Adrenal gland (tissue), 12 donors: ENCODE results near the gene RASA3. TPM values are rescaled to one million over a fixed set of nuclear protein-coding genes. Genes with fewer than 3 reads are reported as not detected.

Experiments used
- DNase-seq, 7 donors: peaks; one replicate each; pipeline ENCODE4 v3.0.0-alpha.2; 2019 to 2020
- H3K27ac ChIP-seq, 5 donors: fragments of 200-600 bp; sonication (generic) in 4 of 5; 1 replicate in 3 of 5; 2 replicates in 2 of 5; pipeline versions ENCODE4 v1.5.1 to v1.8.0; 2016 to 2020; ENCODE audit warnings: mild to moderate bottlenecking in 1 of 5
- H3K27me3 ChIP-seq: fragments of 200-600 bp; 2 replicates; pipeline ENCODE4 v1.8.0; 2021
- H3K36me3 ChIP-seq, 2 donors: fragments of 200-600 bp; replicated peaks in 1 of 2; 1 replicate in 1 of 2; 2 replicates in 1 of 2; pipeline versions ENCODE4 v1.5.1 to v1.8.0; 2018 to 2022
- H3K4me1 ChIP-seq, 2 donors: fragments of 200-600 bp; replicated peaks in 1 of 2; 1 replicate in 1 of 2; 2 replicates in 1 of 2; pipeline versions ENCODE4 v1.5.1 to v1.8.0; 2018 to 2021
- H3K4me3 ChIP-seq, 4 donors: fragments of 200-600 bp; sonication (generic) in 3 of 4; one replicate each; pipeline ENCODE4 v1.5.1; 2016 to 2018
- H3K9me3 ChIP-seq, 3 donors: fragments of 200-600 bp; sonication (generic) in 1 of 3; replicated peaks in 1 of 3; 1 replicate in 2 of 3; 2 replicates in 1 of 3; pipeline versions ENCODE4 v1.5.1 to v1.8.0; 2016 to 2021
- POLR2A ChIP-seq, 2 donors: fragments of 450-650 bp; IDR thresholded peaks; one replicate each; pipeline ENCODE4 v1.6.1; 2017; ENCODE audit warnings: antibody characterized with exemption in 2 of 2, mild to moderate bottlenecking in 2 of 2, moderate library complexity in 1 of 2
- WGBS, 4 donors: extraction: QIAGEN DNeasy Blood & Tissue Kit in 2 of 4; methylation state at CpG; one replicate each; pipeline versions ENCODE4 v1.1.5 to v1.1.7; 2013 to 2017; 5-methylcytosine and 5-hydroxymethylcytosine counted together
- intact Hi-C, 2 donors: fragments of 100-400 bp; cut with DNase I; formaldehyde crosslinking; loops; one replicate each; pipeline versions ENCODE4 v1.14.1 to v1.15.0; 2022 to 2023
- polyA plus RNA-seq, 3 donors: library from polyadenylated mRNA; stranded (reverse); fragments of 200-250 nt in 2 of 3; fragments of 350-450 nt in 1 of 3; fragmentation: Illumina TruSeq in 1 of 3; extraction: RNeasy Lipid Tissue Mini Kit (QIAGEN cat#74804) in 1 of 3; gene quantifications; one replicate each; pipeline ENCODE4 v1.2.3, GENCODE V29; 2013 to 2014
- total RNA-seq, 9 donors: library from RNA; depleted of rRNA in 4 of 9; stranded (reverse); fragments of >200 nt in 4 of 9; fragments of 120-200 nt in 1 of 9; fragmentation: NEBNext Ultra II Directional in 1 of 9; extraction: Animal tissue kit (Norgen Biotek cat#: 25700) in 1 of 9; gene quantifications; one replicate each; pipeline versions ENCODE4 v1.1.0 to v1.2.4, GENCODE V29; 2013 to 2023
- TF ChIP-seq, protein P1 (sequence below), 6 experiments: fragments of 450-650 bp in 4 of 6; fragments of 200-600 bp in 2 of 6; sonication (generic) in 1 of 6; IDR thresholded peaks; 1 replicate in 5 of 6; 2 replicates in 1 of 6; pipeline versions ENCODE4 v1.5.1 to v1.8.0; 2016 to 2021; ENCODE audit warnings: antibody characterized with exemption in 6 of 6, mild to moderate bottlenecking in 2 of 6, moderate library complexity in 1 of 6
- donor health status: healthy with polysubstance abuse.
- donor health status: Bipolar disorder and iron deficiency.
- donor health status: DM: yes; HTN: yes; CAD: no.
- donor health status: DM: no; HTN: no; CAD: no.
- donor health status: DM: no; HTN: no; CAD: no.
- donor health status: DM: yes; HTN: yes; CAD: no.

The RASA3 gene
- total and polyA plus RNA-seq, 12 donors = 2.2 to 11.7 (median 7.3) TPM

DNA sequence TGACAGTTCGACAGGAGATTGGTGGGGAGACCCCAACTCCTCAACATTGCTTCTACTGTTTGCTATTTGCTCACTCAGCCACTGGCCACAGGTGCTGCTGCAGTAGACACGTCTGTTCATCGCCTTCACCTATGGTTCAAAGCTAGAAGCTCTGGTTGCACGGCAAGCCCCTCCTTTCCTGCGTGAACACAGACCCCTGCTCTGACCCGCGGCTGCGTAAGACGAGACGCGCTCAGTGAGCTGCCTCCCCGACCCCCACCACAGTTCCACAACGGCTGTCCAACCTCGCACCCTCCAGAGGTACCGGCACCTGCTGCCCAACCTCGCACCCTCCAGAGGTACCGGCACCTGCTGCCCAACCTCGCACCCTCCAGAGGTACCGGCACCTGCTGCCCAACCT, 6.8 kb downstream of the RASA3 start:
- WGBS, 4 donors = 86 to 93% (median 90%) methylated on average over 6 to 18 of the region's 19 CpGs
- intact Hi-C loops = no loop called here
- no peaks in the 10 kb centered on the region for H3K36me3 ChIP-seq
- no peaks in the 10 kb centered on the region for H3K9me3 ChIP-seq
- no peak for DNase-seq
- H3K4me3 ChIP-seq = no peak overlapping the region
- H3K27ac ChIP-seq = no peak overlapping the region
- H3K27me3 ChIP-seq = peaks cover 6% of the 10 kb centered on the region
- TF ChIP-seq POLR2A (IDR thresholded peaks at IDR 0.05) = no peak
- TF ChIP-seq, protein P1, sequence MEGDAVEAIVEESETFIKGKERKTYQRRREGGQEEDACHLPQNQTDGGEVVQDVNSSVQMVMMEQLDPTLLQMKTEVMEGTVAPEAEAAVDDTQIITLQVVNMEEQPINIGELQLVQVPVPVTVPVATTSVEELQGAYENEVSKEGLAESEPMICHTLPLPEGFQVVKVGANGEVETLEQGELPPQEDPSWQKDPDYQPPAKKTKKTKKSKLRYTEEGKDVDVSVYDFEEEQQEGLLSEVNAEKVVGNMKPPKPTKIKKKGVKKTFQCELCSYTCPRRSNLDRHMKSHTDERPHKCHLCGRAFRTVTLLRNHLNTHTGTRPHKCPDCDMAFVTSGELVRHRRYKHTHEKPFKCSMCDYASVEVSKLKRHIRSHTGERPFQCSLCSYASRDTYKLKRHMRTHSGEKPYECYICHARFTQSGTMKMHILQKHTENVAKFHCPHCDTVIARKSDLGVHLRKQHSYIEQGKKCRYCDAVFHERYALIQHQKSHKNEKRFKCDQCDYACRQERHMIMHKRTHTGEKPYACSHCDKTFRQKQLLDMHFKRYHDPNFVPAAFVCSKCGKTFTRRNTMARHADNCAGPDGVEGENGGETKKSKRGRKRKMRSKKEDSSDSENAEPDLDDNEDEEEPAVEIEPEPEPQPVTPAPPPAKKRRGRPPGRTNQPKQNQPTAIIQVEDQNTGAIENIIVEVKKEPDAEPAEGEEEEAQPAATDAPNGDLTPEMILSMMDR (IDR thresholded peaks at IDR 0.05) = no peak
- peaks cover 6 to 26% of the 10 kb centered on the region in 2 donors for H3K4me1 ChIP-seq

DNA sequence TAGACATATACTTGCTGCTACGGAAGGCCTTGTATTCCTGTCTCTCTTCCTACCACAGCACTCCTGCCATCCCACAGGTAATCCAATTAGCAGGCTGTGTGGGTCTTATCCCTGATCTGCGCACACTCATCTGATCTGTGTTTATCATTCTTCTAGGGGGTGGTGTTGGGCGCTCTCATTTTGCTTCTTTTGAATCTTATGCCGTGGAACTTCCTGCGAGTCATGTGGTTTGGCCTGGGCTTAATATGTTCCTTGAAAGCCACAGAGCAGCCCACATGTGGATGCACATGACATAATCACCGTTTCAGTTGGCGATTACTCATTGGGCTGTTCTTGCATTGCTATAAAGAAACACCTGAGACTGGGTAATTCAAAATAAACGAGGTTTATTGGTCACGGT, 7.5 kb downstream of the RASA3 start:
- no peak for DNase-seq
- Histone ChIP-seq H3K36me3 (no peaks in the 10 kb centered on the region), H3K4me3 (no peak overlapping the region), H3K9me3 (no peaks in the 10 kb centered on the region), H3K27ac (no peak overlapping the region), H3K4me1 (peaks cover 0 to 19% of the 10 kb centered on the region in 2 donors), H3K27me3 (peaks cover 6% of the 10 kb centered on the region)
- TF ChIP-seq, protein P1 (IDR thresholded peaks at IDR 0.05) = no peak
- no peak for TF ChIP-seq POLR2A (IDR thresholded peaks at IDR 0.05)
- intact Hi-C loops = no loop called here
- WGBS, 4 donors = 74 to 83% (median 77%) methylated on average over 9 of the region's 9 CpGs

- DNase-seq = no peak
- Histone ChIP-seq H3K9me3 (no peaks in the 10 kb centered on the region), H3K36me3 (no peaks in the 10 kb centered on the region), H3K4me1 (peaks cover 0 to 15% of the 10 kb centered on the region in 2 donors), H3K4me3 (no peak overlapping the region), H3K27ac (no peak overlapping the region), H3K27me3 (peaks cover 6% of the 10 kb centered on the region)
- no peak for TF ChIP-seq POLR2A (IDR thresholded peaks at IDR 0.05)
- TF ChIP-seq, protein P1 (IDR thresholded peaks at IDR 0.05) = no peak
- WGBS, 4 donors = 82 to 91% (median 88%) methylated on average over 18 of the region's 18 CpGs
- intact Hi-C loops = no loop called here
Measured at GRCh38 chr13:114124431-114124830, 8.0 kb downstream of the RASA3 start.

- DNase-seq = no peak
- no peak for TF ChIP-seq POLR2A (IDR thresholded peaks at IDR 0.05)
- TF ChIP-seq, protein P1 (IDR thresholded peaks at IDR 0.05) = no peak
- Histone ChIP-seq H3K27me3 (peaks cover 5% of the 10 kb centered on the region), H3K4me1 (peaks cover 0 to 12% of the 10 kb centered on the region in 2 donors), H3K36me3 (no peaks in the 10 kb centered on the region), H3K4me3 (no peak overlapping the region), H3K9me3 (no peaks in the 10 kb centered on the region), H3K27ac (no peak overlapping the region)
- 80 to 87% (median 85%) methylated on average over 10 to 14 of the region's 14 CpGs for WGBS, 4 donors
- intact Hi-C loops = no loop called here
Measured at GRCh38 chr13:114123876-114124275, 8.5 kb downstream of the RASA3 start.
